Uterus (tissue), 2 donors: ENCODE results near the gene ZNHIT3.

ENCODE experiments used
- POLR2A ChIP-seq, 2 donors: fragments of 450-650 bp; IDR thresholded peaks; one replicate each; pipeline ENCODE4 v1.6.1; 2016; ENCODE audit warnings: antibody characterized with exemption in 2 of 2, mild to moderate bottlenecking in 1 of 2, moderate library complexity in 1 of 2
- TF ChIP-seq, protein P1 (sequence below), 4 experiments: fragments of 200-600 bp in 2 of 4; fragments of 450-650 bp in 2 of 4; sonication (generic) in 2 of 4; IDR thresholded peaks; one replicate each; pipeline ENCODE4 v1.5.1; 2016 to 2019; ENCODE audit warnings: antibody characterized with exemption in 4 of 4, mild to moderate bottlenecking in 2 of 4, moderate library complexity in 1 of 4

DNA sequence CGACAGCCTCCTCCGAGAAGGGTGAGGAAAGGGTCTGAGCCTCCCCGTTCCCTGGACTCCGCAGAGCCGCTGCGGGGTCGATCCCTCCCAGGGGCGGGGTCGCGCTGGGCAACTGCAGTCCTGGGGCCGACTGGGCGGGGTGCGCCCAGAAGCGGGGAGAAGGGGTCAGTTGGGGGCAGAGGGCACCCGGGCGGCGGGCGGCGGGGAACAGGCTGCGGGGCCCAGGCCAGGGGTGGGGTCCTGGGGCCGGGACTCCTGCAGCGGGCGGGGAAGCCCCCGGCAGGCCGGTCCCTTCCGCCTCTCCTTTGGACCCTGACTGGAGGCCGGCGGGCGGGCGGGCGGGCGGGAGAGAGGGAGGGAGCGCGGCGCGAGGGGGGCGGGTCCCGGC, 58.6 kb downstream of the ZNHIT3 start:
- TF ChIP-seq, protein P1, sequence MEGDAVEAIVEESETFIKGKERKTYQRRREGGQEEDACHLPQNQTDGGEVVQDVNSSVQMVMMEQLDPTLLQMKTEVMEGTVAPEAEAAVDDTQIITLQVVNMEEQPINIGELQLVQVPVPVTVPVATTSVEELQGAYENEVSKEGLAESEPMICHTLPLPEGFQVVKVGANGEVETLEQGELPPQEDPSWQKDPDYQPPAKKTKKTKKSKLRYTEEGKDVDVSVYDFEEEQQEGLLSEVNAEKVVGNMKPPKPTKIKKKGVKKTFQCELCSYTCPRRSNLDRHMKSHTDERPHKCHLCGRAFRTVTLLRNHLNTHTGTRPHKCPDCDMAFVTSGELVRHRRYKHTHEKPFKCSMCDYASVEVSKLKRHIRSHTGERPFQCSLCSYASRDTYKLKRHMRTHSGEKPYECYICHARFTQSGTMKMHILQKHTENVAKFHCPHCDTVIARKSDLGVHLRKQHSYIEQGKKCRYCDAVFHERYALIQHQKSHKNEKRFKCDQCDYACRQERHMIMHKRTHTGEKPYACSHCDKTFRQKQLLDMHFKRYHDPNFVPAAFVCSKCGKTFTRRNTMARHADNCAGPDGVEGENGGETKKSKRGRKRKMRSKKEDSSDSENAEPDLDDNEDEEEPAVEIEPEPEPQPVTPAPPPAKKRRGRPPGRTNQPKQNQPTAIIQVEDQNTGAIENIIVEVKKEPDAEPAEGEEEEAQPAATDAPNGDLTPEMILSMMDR (IDR thresholded peaks at IDR 0.05), result no peak
- TF ChIP-seq POLR2A (IDR thresholded peaks at IDR 0.05), result no peak
